ENCODE measurements around the gene PLA2G4D.

Gene PLA2G4D

GRCh38 chr15:42027521-42027920 lies 66.8 kb downstream of the PLA2G4D start:
- no peak for DNase-seq (ENCODE audit: low read depth in 2 of 2)

GRCh38 chr15:42024303-42024702 lies 70.1 kb downstream of the PLA2G4D start:
- DNase-seq (ENCODE audit: low read depth in 2 of 2) = no peak

GRCh38 chr15:42021593-42021992 lies 72.8 kb downstream of the PLA2G4D start:
- DNase-seq (ENCODE audit: low read depth in 2 of 2) = no peak

- no peak for DNase-seq (ENCODE audit: low read depth in 2 of 2)
Observed at GRCh38 chr15:42020713-42021273, 73.6 kb downstream of the PLA2G4D start, which contains the start of gene PLA2G4E. TSS of gene PLA2G4E (minus strand) at chr15:42021042. CDS start at chr15:42021030, 12 bp downstream.

- DNase-seq (ENCODE audit: low read depth in 2 of 2) = no peak
Observed at GRCh38 chr15:42018306-42019224, 75.8 kb downstream of the PLA2G4D start.
